Measurements from ENCODE around the gene C3orf70.
"Not testable (repeated sequence)": the region's sequence is repeated elsewhere in the genome, so short reads cannot be mapped to it uniquely, and the experiment has no call there.

Gene C3orf70

DNA sequence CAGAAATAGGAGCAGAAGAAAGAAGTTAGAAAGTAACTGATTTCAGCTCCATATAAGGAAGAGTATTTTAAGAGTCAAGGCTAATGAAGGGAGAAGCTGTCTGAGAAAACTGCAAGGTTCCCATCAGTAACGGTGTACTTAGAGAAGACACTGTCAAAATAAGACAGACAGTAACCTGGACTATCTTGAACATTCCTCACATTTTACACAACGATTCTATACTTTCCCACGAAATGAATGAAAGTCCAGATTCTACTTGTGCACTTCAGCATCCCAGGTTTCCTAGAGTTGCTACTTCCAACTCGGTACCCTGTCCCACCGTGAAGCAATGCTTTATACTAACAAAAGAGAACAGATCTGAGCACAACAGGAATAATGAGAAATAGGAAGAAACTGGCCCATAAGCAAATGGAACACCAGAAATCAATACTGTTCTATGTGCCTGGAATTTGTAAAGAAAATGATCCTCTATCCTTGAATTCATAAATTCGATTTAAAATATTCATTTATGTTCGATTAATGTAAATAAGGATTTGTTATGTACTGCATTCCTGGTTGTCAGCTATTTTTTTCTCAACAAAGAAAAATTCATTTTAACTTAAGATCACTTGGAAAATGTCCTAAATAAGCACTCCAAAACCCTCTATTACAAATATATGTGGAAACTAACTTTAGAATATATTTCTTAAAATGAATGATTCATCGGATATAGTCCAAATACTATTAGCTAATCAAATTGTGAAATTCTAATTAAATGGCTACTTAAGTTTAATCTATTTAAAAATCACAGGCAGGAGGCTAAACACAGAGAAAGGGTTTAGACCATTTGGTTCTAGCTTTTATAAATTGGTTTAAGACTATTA is 1.5 kb downstream of the C3orf70 start:
- DNase-seq (ENCODE audit: low spot score): no peak

DNA sequence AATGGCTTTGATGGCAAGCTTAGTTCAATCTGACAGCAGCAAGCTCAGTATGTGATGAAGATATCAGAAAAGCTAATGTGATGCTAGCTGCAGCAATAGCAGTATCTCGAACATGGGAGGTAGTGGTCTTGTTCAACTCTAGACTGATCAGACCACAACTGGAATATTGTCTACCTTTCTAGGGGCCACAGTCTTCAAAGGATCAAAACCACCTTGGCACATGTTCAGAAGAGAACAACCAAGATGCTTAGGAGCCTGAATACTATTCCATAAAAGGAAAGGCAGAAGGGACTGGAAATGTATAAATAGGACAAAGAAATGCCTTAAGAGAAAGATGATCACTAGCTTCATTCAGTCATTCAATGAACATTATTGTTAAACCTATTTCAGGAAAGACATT is 2.3 kb downstream of the C3orf70 start:
- DNase-seq (ENCODE audit: low spot score): no peak

DNA sequence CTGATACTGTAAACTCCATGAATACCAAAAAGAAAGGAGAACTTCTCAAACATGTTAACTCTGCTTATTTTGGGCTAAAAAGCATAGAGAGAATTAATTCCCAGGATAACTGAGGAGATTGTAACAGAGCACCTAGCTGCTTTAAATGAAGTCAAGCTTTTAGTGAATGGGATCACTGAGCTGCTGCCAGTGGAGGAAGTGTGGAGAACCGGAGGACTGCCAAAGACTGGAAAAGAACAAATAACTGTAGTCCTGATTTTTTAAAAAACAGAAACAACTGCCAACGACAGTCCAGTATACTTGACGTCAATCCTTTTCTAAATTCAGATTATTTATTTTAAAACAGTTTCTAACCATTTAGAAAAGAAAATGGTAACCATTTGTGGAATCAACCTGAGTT is 3.3 kb downstream of the C3orf70 start:
- no peak for DNase-seq (ENCODE audit: low spot score)

DNA sequence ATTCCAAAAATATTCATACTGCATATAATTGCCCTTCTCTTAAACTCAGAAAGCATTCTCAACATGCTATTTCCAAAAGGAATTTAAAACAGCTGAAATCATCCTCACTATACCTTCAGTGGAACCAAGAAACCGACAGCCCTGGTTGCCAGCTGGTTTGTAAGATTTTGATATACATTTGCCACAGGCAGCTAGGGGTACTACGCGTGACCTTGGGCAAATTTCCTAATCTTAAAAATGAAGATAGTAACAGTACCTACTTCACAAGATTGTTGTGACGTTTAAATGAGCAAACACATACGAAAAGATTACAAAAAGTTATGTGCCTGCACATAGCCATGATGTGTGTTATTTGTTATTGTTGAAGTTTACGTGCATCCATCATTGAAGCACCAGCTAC is 7.3 kb downstream of the C3orf70 start:
- no peak for DNase-seq (ENCODE audit: low spot score)

DNA sequence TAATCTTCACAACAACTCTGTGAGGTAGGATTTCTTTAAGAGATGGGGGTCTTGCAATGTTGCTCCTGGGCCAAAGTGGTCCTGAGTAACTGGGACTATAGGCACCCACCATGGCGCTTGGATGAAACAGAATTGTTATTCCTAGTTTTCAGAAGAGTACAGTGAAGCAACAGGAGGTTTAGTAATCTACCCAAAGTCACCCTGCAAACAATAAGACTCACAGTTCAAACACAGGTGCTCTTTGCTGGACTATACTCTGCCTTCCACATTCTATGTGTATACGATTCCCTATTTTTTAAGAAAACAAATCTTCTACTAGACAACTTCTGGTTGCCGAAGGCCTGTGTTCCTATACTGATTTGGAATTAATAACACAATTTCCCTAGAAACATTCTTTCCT is 8.1 kb downstream of the C3orf70 start:
- DNase-seq (ENCODE audit: low spot score): no peak

DNA sequence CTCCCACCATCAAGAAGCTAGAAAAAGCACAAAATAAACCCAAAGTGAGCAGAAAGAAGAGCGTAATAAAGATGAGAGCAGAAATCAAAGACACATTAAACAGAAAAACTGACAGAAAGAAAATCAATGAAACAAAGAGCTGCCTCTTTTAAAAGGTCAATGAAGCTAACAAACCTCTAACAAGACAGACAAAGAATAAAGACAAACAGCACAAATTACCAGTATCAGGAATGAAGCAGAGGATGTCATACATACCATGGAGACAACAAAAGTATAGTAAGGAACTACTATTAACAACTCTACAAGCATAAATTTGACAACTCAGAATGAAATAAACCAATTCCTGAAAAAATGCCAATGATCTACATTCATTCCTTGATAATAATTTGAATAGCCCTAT is 15.0 kb downstream of the C3orf70 start:
- no peak for DNase-seq (ENCODE audit: low spot score)

DNA sequence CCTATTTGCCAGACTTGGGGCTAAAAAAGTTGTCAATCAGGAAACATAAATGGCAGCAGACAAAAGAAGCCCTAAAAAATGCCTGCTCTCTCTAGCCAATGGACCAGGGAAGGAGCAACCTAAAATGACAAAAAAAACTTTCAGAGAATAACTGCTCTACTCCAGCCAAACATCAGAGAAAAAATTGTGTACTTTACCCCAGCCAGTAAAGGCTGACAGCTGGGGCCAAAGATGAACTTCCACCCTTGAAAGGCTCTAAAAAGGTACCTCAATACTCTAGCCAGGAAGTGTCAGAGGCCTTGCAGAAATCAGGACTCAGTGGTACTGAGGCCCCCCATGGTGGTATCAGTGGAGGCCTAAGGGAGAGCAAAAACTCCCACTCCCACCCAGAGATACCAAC is 18.4 kb downstream of the C3orf70 start:
- DNase-seq (ENCODE audit: low spot score): no peak

DNA sequence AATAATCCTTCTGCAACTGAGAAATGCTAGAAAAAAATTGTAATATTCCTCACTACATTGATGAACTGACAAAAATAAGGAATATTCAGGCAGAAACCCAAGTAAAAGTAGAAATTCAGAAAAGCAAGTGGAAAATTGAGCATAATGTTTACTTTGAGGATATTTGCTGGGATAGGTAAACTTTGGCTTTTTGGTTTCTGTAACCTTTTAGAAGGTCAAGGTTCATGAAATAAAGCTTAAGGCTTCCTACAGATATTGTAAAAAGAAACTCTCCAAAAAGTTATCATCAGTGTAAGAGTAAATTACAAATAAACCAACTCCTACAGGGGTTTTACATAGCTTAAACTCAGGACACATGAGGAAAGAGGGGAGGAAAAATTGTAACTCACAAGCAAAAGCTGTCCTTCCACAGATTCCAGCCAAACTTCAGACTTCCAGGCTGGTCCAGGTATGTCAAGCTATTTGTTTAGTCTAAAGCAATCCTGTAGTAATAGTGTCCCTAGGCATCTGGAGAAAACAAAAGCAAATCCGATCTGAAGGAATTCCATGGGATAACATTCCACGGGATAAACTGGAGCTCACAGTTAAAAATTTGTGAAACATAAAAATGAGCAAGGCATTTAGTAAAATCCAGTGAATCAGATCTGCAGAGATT is 21.1 kb downstream of the C3orf70 start:
- DNase-seq (ENCODE audit: low spot score): no peak

DNA sequence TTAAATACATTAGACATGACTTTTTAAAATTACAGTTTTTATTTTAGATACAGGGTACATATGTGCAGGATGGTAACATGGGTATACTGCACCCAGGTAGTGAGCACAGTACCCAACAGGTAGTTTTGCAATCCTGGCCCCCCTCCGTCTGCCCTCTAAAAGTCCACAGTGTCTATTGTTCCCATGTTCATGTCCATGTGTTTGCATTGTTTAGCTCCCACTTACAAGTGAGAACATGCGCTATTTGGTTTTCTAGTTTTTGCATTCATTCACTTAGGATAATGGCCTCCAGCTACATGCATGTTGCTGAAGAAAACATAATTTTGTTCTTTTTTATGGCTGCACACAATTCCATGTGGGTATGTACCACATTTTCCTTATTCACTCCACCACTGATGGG is 23.8 kb downstream of the C3orf70 start:
- DNase-seq (ENCODE audit: low spot score): no peak

DNA sequence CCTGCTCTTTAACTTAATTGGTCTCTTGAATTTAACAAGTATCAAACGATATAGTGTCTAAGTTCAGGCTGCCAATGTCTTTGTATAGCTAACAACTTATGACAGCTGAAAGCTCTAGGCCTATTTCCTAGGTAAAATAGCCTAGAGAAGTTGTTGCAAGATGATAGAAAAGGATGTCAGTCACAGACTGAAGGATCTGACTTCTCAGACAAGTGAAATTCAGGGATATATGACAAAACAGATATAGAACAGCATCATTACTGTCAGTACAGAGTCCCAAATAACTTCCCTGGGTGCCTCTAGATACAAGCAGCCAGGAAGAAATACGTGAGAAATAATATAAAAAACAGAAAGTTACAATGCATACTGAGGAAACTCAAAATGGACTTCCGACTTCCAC is 26.7 kb downstream of the C3orf70 start:
- no peak for DNase-seq (ENCODE audit: low spot score)

DNA sequence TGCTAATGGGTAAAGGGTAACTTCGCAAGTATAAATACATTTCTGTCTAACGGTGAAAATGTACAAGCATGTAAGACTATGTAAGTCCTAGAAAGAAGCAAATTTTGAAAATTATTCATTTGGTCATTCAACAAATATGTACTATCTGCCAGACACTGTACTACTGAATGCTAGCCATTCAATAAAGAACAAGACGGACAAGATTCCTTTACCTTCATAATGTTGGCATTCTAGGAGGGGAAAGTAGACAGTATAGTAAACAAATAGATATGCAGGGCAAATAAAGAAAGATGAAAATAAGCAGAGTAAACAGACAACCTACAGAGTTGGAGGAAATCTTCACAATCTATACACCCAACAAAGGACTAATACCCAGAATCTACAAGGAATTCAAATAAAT is 32.7 kb downstream of the C3orf70 start:
- DNase-seq (ENCODE audit: low spot score): no peak

DNA sequence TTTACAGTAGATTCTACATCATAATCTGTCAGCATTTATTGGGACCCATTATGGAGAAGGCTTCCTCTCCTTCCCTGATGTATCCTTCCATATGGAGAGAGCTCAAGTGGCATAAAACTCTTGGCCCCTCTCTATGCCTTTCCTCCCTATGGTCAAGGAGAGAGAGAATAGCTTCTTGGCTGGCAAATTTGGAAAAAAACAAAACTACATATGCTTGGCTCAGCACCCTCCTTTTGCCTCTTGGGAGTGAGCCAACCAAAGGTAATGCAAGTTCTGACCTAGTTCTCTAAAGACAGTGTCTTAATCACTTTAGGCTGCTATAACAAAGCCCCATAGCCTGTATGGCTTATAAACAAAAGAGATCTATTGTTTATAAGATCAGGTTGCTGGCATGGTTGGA is 37.5 kb downstream of the C3orf70 start:
- no peak for DNase-seq (ENCODE audit: low spot score)

DNA sequence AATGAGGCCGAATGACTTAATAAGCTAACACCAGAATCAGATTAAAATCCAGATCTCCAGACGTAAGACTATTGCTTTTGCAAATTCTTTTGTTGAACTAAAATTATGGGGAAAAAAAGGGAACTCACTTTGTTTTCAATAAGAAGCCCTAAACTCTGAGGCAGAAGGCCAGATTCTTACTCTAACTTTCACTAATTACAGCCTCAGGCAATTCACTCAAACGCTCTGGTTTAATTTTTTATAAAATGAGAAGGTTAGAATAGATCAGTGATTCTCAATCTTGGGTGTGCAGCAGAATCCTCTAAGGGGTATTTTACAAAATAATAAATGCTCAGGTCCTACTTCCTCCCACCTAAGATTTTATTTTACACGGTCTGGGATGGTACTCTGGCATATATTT is 38.1 kb downstream of the C3orf70 start:
- DNase-seq (ENCODE audit: low spot score): no peak

DNA sequence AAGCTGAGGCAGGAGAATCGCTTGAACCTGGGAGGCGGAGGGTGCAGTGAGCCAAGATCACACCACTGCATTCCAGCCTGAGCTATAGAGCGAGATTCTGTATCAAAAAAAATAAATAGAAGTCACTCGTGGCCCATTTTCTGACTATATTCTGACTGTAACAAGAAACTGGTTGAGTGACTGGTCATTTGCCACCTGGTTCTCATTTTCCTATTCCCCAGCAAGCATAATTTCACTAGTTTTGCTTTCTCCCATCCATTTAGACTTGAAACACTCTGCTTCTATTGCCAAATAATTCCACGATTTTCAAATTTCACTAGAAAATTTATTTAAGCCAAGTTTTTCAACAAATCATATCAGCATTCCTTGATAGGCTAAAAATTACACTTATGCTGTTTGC is 40.7 kb downstream of the C3orf70 start:
- no peak for DNase-seq (ENCODE audit: low spot score)

DNA sequence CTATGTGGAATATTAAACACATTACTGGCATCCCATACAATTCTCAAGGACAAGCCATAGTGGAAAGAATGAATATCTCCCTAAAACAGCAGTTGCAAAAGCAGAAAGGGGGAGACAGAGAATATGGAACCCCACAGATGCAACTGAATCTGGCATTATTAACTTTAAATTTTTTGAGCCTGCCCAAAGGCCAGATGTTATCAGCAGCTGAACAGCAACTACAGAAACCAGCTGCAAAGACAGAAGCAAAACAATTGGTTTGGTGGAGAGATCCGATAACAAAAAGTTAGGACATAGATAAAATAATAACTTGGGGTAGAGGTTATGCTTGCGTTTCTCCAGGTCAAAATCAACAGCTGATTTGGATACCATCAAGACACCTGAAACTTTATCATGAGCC is 43.8 kb downstream of the C3orf70 start:
- DNase-seq (ENCODE audit: low spot score): not testable (repeated sequence)

DNA sequence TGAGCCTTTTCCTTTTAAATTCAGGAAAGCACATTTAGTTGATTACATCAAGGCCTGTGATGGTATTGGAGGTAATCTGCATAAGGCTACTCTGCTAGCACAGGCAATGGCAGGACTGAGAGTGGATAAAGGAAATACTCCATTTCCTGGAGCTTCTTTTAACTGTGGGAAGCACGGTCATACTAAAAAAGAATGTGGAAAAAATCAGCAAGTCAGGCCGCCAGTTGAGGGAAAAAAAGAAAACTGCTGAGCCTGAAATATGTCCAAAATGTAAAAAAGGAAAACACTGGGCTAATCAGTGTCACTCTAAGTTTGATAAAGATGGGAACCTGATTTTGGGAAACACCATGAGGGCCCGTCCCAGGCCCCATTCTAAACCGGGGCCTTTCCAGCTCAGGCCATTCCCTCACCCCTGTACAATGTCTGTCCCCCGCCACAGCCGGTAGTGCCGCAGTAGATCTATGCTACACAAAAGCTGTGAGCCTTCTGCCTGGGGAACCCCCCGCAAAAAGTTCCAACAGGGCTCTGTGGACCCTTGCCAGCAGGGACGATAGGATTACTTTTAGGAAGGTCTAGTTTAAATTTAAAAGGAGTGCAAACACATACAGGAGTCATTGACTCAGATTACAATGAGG is 46.5 kb downstream of the C3orf70 start:
- DNase-seq (ENCODE audit: low spot score): not testable (repeated sequence)

DNA sequence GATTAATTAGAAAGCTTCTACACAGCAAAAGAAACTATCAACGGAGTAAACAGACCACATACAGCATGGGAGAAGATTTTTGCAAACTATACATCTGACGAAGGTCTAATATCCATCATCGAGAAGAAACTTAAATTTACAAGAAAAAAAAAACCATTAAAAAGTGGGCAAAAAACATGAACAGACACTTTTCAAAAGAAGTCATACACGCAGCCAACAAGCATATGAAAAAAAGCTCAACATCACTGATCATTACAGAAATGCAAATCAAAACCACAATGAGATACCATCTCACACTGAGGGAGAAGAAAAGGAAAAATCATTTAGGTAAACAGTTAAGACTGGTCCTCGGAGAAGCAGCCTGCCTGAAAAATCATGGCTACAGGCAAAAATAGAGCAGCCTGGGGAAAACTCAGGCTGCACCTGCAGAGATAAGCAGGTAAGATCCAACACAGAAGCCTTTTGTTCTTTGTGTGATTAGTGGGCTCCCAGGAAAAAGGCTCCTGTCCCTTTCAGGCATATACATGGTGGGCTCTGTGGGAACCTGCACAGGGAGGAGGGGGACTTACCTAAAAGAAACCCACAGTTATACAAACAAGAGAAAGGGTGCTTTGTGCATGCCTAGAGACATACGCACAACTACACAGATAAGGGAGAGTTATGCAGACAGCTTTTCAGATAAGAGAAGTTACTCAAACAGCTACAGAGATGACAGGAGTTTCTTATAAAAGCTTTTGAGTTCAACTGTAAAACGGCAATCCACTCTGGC is 49.3 kb downstream of the C3orf70 start:
- DNase-seq (ENCODE audit: low spot score): no peak

DNA sequence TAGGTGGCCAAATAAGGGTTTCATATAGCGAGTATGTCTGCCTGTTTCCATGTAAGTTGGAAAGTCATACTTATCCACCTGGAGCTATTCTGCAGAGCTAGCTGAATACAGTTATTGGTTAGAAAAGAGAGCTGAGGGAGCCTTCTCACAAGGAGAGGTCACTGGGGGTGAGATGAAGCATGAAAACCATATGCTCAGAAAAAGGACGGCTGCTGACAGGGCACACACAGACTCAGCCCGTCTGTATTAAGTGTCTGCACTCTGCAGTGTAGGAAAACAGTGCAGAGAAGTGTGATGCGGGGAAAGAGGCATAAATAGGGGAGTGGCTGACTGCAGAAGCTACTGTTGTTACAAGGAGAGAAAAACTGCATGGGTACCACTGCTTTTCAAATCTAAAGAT is 58.2 kb downstream of the C3orf70 start:
- DNase-seq (ENCODE audit: low spot score): no peak

DNA sequence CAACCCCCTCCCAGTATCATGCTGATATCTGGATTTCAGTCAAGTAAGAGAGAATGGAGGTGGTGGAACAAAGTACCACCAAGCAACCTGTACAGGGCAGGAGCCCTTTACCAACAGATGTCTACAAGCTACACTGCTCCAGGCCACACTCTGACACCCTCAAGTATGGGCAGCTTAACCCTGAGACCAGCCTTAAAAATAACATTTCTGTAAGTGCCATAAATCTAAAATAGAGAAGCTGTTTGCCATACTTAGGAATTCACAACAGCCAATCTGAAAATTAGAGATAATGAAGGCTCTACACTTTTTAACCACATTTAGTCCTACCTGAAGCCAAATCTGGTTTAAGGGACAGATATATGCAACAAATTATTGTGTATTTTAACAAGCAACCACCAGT is 59.7 kb downstream of the C3orf70 start:
- DNase-seq (ENCODE audit: low spot score): no peak

DNA sequence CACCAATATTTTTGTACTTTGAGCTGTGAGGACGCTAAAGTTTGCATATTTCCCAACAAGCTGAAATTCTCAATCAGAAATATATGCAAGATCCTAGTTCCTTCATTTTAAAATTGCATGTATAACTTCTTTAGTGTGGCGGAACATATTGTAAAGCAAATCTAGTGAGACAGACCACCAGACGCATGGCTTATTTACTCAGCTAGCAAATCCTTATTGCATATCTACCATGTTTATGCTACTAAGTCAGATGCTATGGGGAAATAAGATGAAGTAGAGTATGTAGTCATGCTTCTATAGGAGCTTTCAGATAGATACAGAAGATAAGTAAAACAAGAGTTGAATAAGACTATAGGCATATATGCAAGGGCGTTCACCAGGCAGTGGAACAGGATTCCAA is 62.0 kb downstream of the C3orf70 start:
- DNase-seq (ENCODE audit: low spot score): no peak

DNA sequence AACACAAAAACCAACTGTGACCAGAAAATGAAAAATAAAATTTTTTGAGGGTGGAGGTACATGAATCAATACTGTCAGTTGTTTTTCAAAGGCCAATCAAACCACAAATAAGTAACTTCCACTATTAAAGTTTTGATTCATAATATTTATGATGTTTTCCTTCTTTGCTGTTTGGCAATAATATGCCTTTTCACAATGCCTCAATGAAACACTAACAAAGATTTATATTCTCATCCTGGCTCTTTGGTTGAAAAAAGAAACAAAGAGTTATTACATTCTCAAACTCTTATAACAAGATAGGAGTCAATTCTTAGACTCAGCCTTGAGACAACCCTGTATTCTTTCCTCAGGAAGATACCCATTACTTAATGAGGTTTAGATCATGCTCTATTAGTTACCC is 63.1 kb downstream of the C3orf70 start:
- DNase-seq (ENCODE audit: low spot score): no peak

DNA sequence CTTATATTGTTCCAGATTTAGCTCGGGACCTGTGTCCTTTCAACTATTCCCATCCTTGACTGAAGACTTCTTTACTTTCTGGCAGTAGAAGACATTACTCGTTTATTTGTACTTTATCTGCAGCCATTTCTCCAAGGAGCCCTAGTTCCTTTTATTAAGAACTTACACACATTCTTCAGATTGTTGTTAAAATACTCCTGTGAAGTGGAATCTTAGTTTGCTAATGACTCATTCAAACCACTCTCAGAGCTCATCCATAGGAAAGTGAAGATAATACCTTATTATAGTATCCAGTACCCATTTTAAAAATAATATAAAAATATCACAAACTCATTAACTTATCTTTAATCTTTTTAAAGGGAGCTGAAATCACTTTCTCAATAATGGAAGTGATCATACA is 63.5 kb downstream of the C3orf70 start:
- DNase-seq (ENCODE audit: low spot score): no peak

DNA sequence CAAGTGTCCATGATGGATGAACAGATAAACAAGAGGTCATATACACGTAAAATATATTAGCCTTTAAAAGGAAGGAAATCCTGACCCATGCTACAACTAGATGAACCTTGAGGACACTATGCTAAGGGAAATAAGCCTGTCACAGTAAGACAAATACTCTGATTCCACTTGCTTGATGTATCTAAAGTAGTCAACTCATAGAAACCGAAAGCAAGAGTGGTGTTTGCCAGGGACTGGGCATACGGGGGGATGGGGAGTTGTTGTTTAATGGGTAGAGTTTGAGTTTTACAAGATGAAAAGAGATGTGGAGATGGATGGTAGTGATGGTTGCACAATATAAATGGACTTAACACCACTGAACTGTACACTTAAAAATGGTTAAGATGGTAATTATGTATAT is 65.4 kb downstream of the C3orf70 start:
- no peak for DNase-seq (ENCODE audit: low spot score)

All from SW480 (cell line).